GM23338 (cell line): Measurements from ENCODE around the gene ENTHD1. TPM values are rescaled to one million over a fixed set of nuclear protein-coding genes. Genes with fewer than 3 reads are reported as not detected.

Source experiments
- ATAC-seq: fragments of 200-7000 bp; cut with Tn5 transposase; 3 replicates; pipeline ENCODE4 v1.9.1; 2020
- DNase-seq: peaks from one replicate; pipeline ENCODE4 v3.0.0-alpha.2; 2015; ENCODE audit warnings: low spot score
- H2AFZ ChIP-seq: fragments of 200-600 bp; sonication (generic); 2 replicates; pipeline ENCODE4 v1.8.0; 2016; ENCODE audit warnings: antibody characterized with exemption, mild to moderate bottlenecking, moderate library complexity
- H3F3A ChIP-seq: fragments of 200-600 bp; sonication (generic); replicated peaks from 2 replicates; pipeline ENCODE4 v1.8.0; 2017; ENCODE audit warnings: antibody characterized with exemption, mixed run types, low read depth
- H3K27ac ChIP-seq: fragments of 200-600 bp; sonication (generic); 2 replicates; pipeline ENCODE4 v1.6.1; 2016; ENCODE audit warnings: low read depth
- H3K27me3 ChIP-seq: fragments of 200-600 bp; sonication (generic); 2 replicates; pipeline ENCODE4 v1.8.0; 2016; ENCODE audit warnings: mild to moderate bottlenecking, mixed run types, moderate library complexity; ENCODE audit not compliant: insufficient read depth
- H3K36me3 ChIP-seq: fragments of 200-600 bp; sonication (generic); 2 replicates; pipeline ENCODE4 v1.8.0; 2016; ENCODE audit warnings: mild to moderate bottlenecking; ENCODE audit not compliant: insufficient read depth
- H3K4me1 ChIP-seq: fragments of 200-600 bp; sonication (generic); 2 replicates; pipeline ENCODE4 v1.8.0; 2016; ENCODE audit warnings: mild to moderate bottlenecking, moderate library complexity; ENCODE audit not compliant: insufficient read depth
- H3K4me2 ChIP-seq: fragments of 200-600 bp; sonication (generic); 2 replicates; pipeline ENCODE4 v1.7.1; 2017; ENCODE audit warnings: mixed run types
- H3K4me3 ChIP-seq: fragments of 200-600 bp; sonication (generic); 2 replicates; pipeline ENCODE4 v1.6.1; 2016; ENCODE audit warnings: mixed run types
- H3K79me2 ChIP-seq: fragments of 200-600 bp; sonication (generic); replicated peaks from 2 replicates; pipeline ENCODE4 v1.8.0; 2017; ENCODE audit warnings: mild to moderate bottlenecking; ENCODE audit not compliant: insufficient read depth
- H3K9me2 ChIP-seq: fragments of 200-600 bp; sonication (generic); 2 replicates; pipeline ENCODE4 v1.8.0; 2017; ENCODE audit not compliant: insufficient read depth
- H4K20me1 ChIP-seq: fragments of 200-600 bp; sonication (generic); replicated peaks from 2 replicates; pipeline ENCODE4 v1.8.0; 2017; ENCODE audit warnings: mild to moderate bottlenecking; ENCODE audit not compliant: insufficient read depth
- H3K27ac Mint-ChIP-seq: 2 replicates; pipeline ENCODE4 v1.8.0; 2020; ENCODE audit warnings: inconsistent platforms, mild to moderate bottlenecking, moderate library complexity, mixed read lengths
- H3K27me3 Mint-ChIP-seq: 3 replicates; pipeline ENCODE4 v1.8.0; 2022; ENCODE audit warnings: low read depth, mild to moderate bottlenecking, moderate library complexity, mixed read lengths, inconsistent platforms; ENCODE audit not compliant: insufficient read depth, poor library complexity
- H3K36me3 Mint-ChIP-seq: 3 replicates; pipeline ENCODE4 v1.8.0; 2021; ENCODE audit warnings: low read depth, mild to moderate bottlenecking, inconsistent platforms, moderate library complexity, mixed read lengths
- H3K4me1 Mint-ChIP-seq: 3 replicates; pipeline ENCODE4 v1.8.0; 2020; ENCODE audit warnings: mild to moderate bottlenecking, inconsistent platforms, mixed read lengths
- H3K4me3 Mint-ChIP-seq: 3 replicates; pipeline ENCODE4 v1.8.0; 2021; ENCODE audit warnings: moderate library complexity, mild to moderate bottlenecking, inconsistent platforms, mixed read lengths
- H3K9me3 Mint-ChIP-seq: 3 replicates; pipeline ENCODE4 v1.8.0; 2020; ENCODE audit warnings: moderate library complexity, mild to moderate bottlenecking, inconsistent platforms, mixed read lengths
- CREB1 ChIP-seq: fragments of 250-450 bp; sonication (Bioruptor Pico); IDR thresholded peaks from 2 replicates; pipeline ENCODE4 v1.5.0; 2020; ENCODE audit warnings: low read depth, mild to moderate bottlenecking, moderate library complexity
- CTCF ChIP-seq, 2 experiments: fragments of 200-600 bp in 1 of 2; sonication (generic) in 1 of 2; conservative IDR thresholded peaks; 2 replicates each; pipeline versions ENCODE4 v1.5.1 to v1.6.1; 2016 to 2017; ENCODE audit warnings: antibody characterized with exemption in 2 of 2, low read depth in 2 of 2, mild to moderate bottlenecking in 2 of 2, moderate library complexity in 1 of 2
- ETS1 ChIP-seq: IDR thresholded peaks from 2 replicates; pipeline ENCODE4 v1.6.1; 2016; ENCODE audit warnings: antibody characterized with exemption
- EZH2 ChIP-seq: fragments of 200-600 bp; sonication (generic); IDR thresholded peaks from one replicate; pipeline ENCODE4 v1.8.0; 2017; ENCODE audit warnings: antibody characterized with exemption, mild to moderate bottlenecking, low read depth; ENCODE audit not compliant: unreplicated experiment
- EZH2phosphoT487 ChIP-seq: fragments of 200-600 bp; sonication (generic); IDR thresholded peaks from one replicate; pipeline ENCODE4 v1.8.1; 2018; ENCODE audit warnings: antibody characterized with exemption; ENCODE audit not compliant: unreplicated experiment
- JUNB ChIP-seq: IDR thresholded peaks from one replicate; pipeline ENCODE4 v1.6.1; 2016; ENCODE audit warnings: antibody characterized with exemption; ENCODE audit not compliant: unreplicated experiment
- NANOG ChIP-seq: IDR thresholded peaks from 2 replicates; pipeline ENCODE4 v1.6.1; 2016; ENCODE audit warnings: antibody characterized with exemption, borderline replicate concordance
- POLR2AphosphoS5 ChIP-seq: IDR thresholded peaks from 2 replicates; pipeline ENCODE4 v1.6.1; 2016; ENCODE audit warnings: antibody characterized with exemption, low read depth
- STAT1 ChIP-seq: IDR thresholded peaks from one replicate; pipeline ENCODE4 v1.6.1; 2016; ENCODE audit warnings: antibody characterized with exemption; ENCODE audit not compliant: unreplicated experiment
- ZNF114 ChIP-seq: fragments of 250-450 bp; sonication (Bioruptor Pico); IDR thresholded peaks from 2 replicates; pipeline ENCODE4 v1.5.0; 2020; ENCODE audit warnings: mild to moderate bottlenecking, moderate library complexity
- ZNF331 ChIP-seq: fragments of 250-450 bp; sonication (Bioruptor Pico); IDR thresholded peaks from 2 replicates; pipeline ENCODE4 v1.5.0; 2020; ENCODE audit warnings: low read depth, mild to moderate bottlenecking, moderate library complexity
- ZNF462 ChIP-seq: fragments of 250-450 bp; sonication (Bioruptor Pico); IDR thresholded peaks from 2 replicates; pipeline ENCODE4 v1.5.0; 2020; ENCODE audit warnings: mild to moderate bottlenecking, moderate library complexity
- polyA plus RNA-seq: library from polyadenylated mRNA; unstranded; fragments of >200 nt; fragmentation: Nextera tagmentation; extraction: Ambion mirVana; gene quantifications from 2 replicates; pipeline ENCODE4 v1.2.1, GENCODE V29; 2016
- total RNA-seq: library from RNA; depleted of rRNA; stranded (reverse); fragments of >200 nt; shearing (Covaris generic); gene quantifications from 2 replicates; pipeline ENCODE4 v1.2.3, GENCODE V29; 2014
- TF ChIP-seq, protein P1 (sequence below): IDR thresholded peaks from one replicate; pipeline ENCODE4 v1.6.1; 2018; ENCODE audit warnings: antibody characterized with exemption; ENCODE audit not compliant: unreplicated experiment

ENTHD1 gene
- total and polyA plus RNA-seq, 2 experiments from 2014 or later, result not detected

DNA sequence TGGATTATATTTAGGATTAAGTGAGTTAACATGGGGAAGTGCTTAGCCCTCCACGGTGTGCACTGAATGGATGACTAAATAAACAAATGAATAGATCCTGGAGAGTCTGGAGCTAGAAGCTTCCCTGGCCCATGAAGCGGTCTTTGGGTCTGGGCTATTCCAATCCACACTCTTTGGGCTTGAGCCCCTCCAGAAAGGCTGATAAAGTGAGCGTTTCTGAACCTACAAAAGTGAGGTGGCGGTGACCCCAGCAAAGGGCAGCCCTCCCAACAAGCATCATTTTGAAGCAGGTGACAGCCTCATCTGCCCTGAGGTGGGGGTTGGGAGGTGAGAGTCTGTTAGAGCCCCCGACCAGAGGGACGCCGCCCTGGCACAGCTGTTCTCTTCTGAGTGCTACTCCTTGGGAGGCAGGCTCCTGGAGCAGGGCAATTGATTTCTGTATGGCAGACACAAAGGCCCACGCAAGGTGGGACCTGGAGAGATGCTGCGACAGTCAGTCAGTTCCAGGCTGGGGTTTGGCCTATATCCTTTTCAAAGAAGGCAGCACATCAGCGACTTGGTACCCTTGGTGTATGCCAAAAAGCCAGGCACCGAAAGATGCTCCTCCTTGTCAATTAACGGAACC lies 165.2 kb downstream of the ENTHD1 start:
- no peaks in the 10 kb centered on the region for H3K79me2 ChIP-seq
- no peak for ATAC-seq
- no peaks in the 10 kb centered on the region for H3K36me3 ChIP-seq
- H3K4me3 ChIP-seq, result no peak overlapping the region
- no peaks in the 10 kb centered on the region for H3F3A ChIP-seq
- H3K27me3 ChIP-seq, result no peaks in the 10 kb centered on the region
- TF ChIP-seq CTCF (conservative IDR thresholded peaks at IDR 0.05; ENCODE audit: low read depth in 2 of 2) (no peak), CREB1 (no peak), STAT1 (no peak), JUNB (no peak), POLR2AphosphoS5 (no peak), ZNF462 (no peak), ETS1 (no peak), EZH2phosphoT487 (no peak), NANOG (no peak), EZH2 (no peak), ZNF114 (no peak), ZNF331 (no peak)
- TF ChIP-seq, protein P1, sequence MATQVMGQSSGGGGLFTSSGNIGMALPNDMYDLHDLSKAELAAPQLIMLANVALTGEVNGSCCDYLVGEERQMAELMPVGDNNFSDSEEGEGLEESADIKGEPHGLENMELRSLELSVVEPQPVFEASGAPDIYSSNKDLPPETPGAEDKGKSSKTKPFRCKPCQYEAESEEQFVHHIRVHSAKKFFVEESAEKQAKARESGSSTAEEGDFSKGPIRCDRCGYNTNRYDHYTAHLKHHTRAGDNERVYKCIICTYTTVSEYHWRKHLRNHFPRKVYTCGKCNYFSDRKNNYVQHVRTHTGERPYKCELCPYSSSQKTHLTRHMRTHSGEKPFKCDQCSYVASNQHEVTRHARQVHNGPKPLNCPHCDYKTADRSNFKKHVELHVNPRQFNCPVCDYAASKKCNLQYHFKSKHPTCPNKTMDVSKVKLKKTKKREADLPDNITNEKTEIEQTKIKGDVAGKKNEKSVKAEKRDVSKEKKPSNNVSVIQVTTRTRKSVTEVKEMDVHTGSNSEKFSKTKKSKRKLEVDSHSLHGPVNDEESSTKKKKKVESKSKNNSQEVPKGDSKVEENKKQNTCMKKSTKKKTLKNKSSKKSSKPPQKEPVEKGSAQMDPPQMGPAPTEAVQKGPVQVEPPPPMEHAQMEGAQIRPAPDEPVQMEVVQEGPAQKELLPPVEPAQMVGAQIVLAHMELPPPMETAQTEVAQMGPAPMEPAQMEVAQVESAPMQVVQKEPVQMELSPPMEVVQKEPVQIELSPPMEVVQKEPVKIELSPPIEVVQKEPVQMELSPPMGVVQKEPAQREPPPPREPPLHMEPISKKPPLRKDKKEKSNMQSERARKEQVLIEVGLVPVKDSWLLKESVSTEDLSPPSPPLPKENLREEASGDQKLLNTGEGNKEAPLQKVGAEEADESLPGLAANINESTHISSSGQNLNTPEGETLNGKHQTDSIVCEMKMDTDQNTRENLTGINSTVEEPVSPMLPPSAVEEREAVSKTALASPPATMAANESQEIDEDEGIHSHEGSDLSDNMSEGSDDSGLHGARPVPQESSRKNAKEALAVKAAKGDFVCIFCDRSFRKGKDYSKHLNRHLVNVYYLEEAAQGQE, result no peak
- no peaks in the 10 kb centered on the region for H3K9me3 Mint-ChIP-seq
- no peak overlapping the region for H3K4me2 ChIP-seq
- H3K27me3 Mint-ChIP-seq, result peaks cover 4% of the 10 kb centered on the region
- no peaks in the 10 kb centered on the region for H4K20me1 ChIP-seq
- no peaks in the 10 kb centered on the region for H3K9me2 ChIP-seq
- peaks cover 9% of the 10 kb centered on the region for H3K4me1 Mint-ChIP-seq
- no peak overlapping the region for H3K27ac ChIP-seq
- H2AFZ ChIP-seq, result no peak overlapping the region
- H3K4me3 Mint-ChIP-seq, result no peak overlapping the region
- no peaks in the 10 kb centered on the region; the same call in 1 of the 2 replicates for H3K4me1 ChIP-seq
- H3K36me3 Mint-ChIP-seq, result no peaks in the 10 kb centered on the region
- DNase-seq, result no peak
- no peak overlapping the region for H3K27ac Mint-ChIP-seq
